ENCODE results near the gene KIAA1958. TPM values are rescaled to one million over a fixed set of nuclear protein-coding genes. Genes with fewer than 3 reads are reported as not detected.

Gene KIAA1958
- total RNA-seq, 3 donors from 2014 or later = 2.9 to 16.5 (median 11.8) TPM

- no peaks in the 10 kb centered on the region for H3K36me3 ChIP-seq
- no peaks in the 10 kb centered on the region for H3K4me1 ChIP-seq
- no peak overlapping the region for H3K4me3 ChIP-seq
- no peak for TF ChIP-seq POLR2AphosphoS5 (IDR thresholded peaks at IDR 0.05)
- no peaks in the 10 kb centered on the region for H3K9me3 ChIP-seq
- intact Hi-C loops (cut with DNase I; ENCODE audit: low total_unique reads) = no loop called here
- DNase-seq (ENCODE audit: low spot score in 2 of 2) = no peak
- H3K27me3 ChIP-seq = no peaks in the 10 kb centered on the region
- H3K27ac ChIP-seq = no peak overlapping the region
Observed at GRCh38 chr9:112545237-112545636, 58.6 kb downstream of the KIAA1958 start.

DNA sequence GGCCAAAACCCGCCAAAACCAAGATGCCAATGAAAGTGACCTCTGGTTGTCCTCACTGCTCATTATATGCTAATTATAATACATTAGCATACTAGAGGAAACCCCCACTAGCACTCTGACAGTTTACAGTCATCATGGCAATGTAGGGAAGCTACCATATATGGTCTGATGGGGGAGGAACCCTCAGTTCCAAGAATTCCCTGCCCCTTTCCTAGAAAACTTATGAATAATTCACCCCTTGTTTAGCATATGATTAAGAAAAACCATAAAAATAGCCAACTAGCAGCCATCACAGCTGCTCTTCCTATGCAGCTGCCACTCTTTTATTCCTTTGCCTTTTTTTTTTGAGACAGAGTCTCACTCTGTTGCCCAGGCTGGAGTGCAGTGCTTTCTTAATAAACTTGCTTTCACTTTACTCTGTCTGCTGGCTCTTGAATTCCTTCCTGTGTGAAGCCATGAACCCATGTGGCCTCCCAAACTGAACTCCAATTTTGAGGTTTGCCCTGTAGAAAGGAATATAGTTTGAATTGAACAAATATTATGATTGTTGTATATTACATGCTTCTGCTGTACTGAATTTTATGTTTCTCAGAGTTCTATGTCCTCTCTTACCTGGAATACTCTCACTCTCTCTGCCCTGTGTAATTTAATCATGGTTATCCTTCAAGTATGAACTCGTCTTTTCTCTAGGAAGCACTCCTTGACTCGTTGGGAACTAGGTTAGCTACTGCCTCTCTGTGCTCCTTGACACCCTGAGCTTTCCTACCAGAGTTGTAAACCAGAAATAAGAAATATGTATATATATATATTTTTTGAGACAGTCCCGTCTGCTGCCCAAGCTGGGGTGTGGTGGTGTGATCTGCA, 59.8 kb downstream of the KIAA1958 start:
- H3K4me3 ChIP-seq = no peak overlapping the region
- no peaks in the 10 kb centered on the region for H3K27me3 ChIP-seq
- no peaks in the 10 kb centered on the region for H3K36me3 ChIP-seq
- DNase-seq (ENCODE audit: low spot score in 2 of 2) = no peak
- H3K4me1 ChIP-seq = no peaks in the 10 kb centered on the region
- no peak for TF ChIP-seq POLR2A (IDR thresholded peaks at IDR 0.05)
- no peak for TF ChIP-seq POLR2AphosphoS5 (IDR thresholded peaks at IDR 0.05)
- no peak for TF ChIP-seq CTCF (IDR thresholded peaks at IDR 0.05)
- intact Hi-C loops (cut with DNase I; ENCODE audit: low total_unique reads) = no loop called here
- no peaks in the 10 kb centered on the region for H3K9me3 ChIP-seq
- no peak overlapping the region for H3K27ac ChIP-seq

DNA sequence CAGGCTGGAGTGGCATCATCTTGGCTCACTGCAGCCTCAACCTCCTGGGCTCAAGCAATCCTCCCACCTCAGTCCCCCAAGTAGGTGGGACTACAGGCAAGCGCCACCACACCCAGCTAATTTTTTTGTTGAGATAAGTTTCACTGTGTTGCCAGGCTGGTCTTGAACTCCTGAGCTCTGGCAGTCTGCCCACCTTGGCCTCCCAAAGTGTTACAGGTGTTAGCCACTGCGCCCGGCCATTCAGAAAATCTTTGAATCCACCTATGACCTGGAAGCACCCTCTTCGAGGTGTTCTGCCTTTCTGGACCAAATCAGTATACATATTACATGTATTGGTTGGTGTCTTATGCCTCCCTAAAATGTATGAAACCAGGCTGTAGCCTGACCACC, 61.4 kb downstream of the KIAA1958 start:
- no peak overlapping the region for H3K27ac ChIP-seq
- no peaks in the 10 kb centered on the region for H3K4me1 ChIP-seq
- H3K9me3 ChIP-seq = no peaks in the 10 kb centered on the region
- intact Hi-C loops (cut with DNase I; ENCODE audit: low total_unique reads) = no loop called here
- no peaks in the 10 kb centered on the region for H3K36me3 ChIP-seq
- no peaks in the 10 kb centered on the region for H3K27me3 ChIP-seq
- H3K4me3 ChIP-seq = no peak overlapping the region
- no peak for DNase-seq (ENCODE audit: low spot score in 2 of 2)
- no peak for TF ChIP-seq POLR2AphosphoS5 (IDR thresholded peaks at IDR 0.05)
- TF ChIP-seq POLR2A (IDR thresholded peaks at IDR 0.05) = no peak
- TF ChIP-seq CTCF (IDR thresholded peaks at IDR 0.05) = no peak

DNA sequence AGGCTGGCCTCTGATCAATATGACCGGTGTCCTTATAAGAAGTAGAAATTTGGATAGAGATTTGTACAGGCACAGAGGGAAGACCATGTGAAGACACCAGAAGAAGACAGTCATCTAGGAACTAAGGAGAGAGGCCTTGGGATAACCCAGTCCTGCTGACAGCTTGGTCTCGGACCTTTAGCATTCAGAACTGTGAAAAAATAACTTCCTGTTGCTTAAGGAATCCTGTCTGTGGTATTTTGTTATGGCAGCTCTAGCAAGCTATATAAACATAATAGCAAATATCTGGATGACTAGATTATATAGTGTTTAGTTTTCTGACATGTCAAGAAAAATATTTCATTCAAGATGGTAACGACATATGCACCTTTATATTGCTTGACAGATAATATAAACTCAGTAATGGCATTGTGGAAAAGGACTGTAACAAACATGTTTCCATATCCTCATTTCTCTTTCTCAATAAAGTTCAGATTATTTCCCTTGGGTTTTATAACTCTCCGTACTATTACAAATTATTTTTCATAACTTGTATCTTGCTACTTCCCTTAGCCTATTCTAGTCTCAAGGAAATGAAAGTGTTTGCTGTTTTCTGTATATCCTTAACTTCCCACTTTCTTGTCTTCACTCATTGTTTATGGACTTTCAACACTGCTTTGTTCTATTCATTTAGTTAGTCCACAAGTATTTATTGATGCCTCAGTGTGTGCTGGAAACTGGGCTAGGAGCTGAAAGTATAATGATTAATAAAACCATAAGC, 62.4 kb downstream of the KIAA1958 start:
- TF ChIP-seq POLR2AphosphoS5 (IDR thresholded peaks at IDR 0.05) (no peak), POLR2A (IDR thresholded peaks at IDR 0.05) (no peak), CTCF (IDR thresholded peaks at IDR 0.05) (no peak)
- Histone ChIP-seq H3K4me3 (no peak overlapping the region), H3K36me3 (no peaks in the 10 kb centered on the region), H3K9me3 (no peaks in the 10 kb centered on the region), H3K4me1 (no peaks in the 10 kb centered on the region), H3K27ac (no peak overlapping the region), H3K27me3 (no peaks in the 10 kb centered on the region)
- DNase-seq (ENCODE audit: low spot score in 2 of 2) = no peak
- intact Hi-C loops (cut with DNase I; ENCODE audit: low total_unique reads) = no loop called here

- no peak for DNase-seq (ENCODE audit: low spot score in 2 of 2)
- Histone ChIP-seq H3K4me1 (no peaks in the 10 kb centered on the region), H3K27me3 (no peaks in the 10 kb centered on the region), H3K36me3 (no peaks in the 10 kb centered on the region), H3K9me3 (no peaks in the 10 kb centered on the region), H3K4me3 (no peak overlapping the region), H3K27ac (no peak overlapping the region)
- intact Hi-C loops (cut with DNase I; ENCODE audit: low total_unique reads) = no loop called here
- TF ChIP-seq POLR2AphosphoS5 (IDR thresholded peaks at IDR 0.05) (no peak), CTCF (IDR thresholded peaks at IDR 0.05) (no peak), POLR2A (IDR thresholded peaks at IDR 0.05) (no peak)
Observed at GRCh38 chr9:112550531-112550930, 63.9 kb downstream of the KIAA1958 start.

All from breast epithelium (tissue), 4 donors.